SK-N-SH treated with all-trans-retinoic acid at 6 μM for 48 hours (cell line): Measurements from ENCODE around the gene PXDC1.

Source experiments
- ARNTL ChIP-seq: fragments of 450-650 bp; formaldehyde crosslinking; IDR thresholded peaks from 2 replicates; pipeline ENCODE4 v1.5.0; 2020; ENCODE audit warnings: low read depth, mild to moderate bottlenecking, moderate library complexity, borderline replicate concordance
- BACH2 ChIP-seq: fragments of 250-450 bp; sonication (Bioruptor Pico); IDR thresholded peaks from 2 replicates; pipeline ENCODE4 v1.9.0; 2021; ENCODE audit warnings: mild to moderate bottlenecking, borderline replicate concordance
- CSDC2 ChIP-seq: fragments of 250-450 bp; sonication (Bioruptor Pico); IDR thresholded peaks from 2 replicates; pipeline ENCODE4 v1.5.0; 2020; ENCODE audit warnings: mild to moderate bottlenecking, moderate library complexity
- CSRNP3 ChIP-seq: fragments of 250-450 bp; sonication (Bioruptor Pico); IDR thresholded peaks from 2 replicates; pipeline ENCODE4 v1.5.1; 2021; ENCODE audit warnings: mild to moderate bottlenecking, moderate library complexity
- ISL1 ChIP-seq: fragments of 250-450 bp; sonication (Bioruptor Pico); IDR thresholded peaks from 2 replicates; pipeline ENCODE4 v2.1.2; 2022; ENCODE audit warnings: mild to moderate bottlenecking, moderate library complexity
- PATZ1 ChIP-seq: fragments of 250-450 bp; sonication (Bioruptor Pico); IDR thresholded peaks from 2 replicates; pipeline ENCODE4 v1.8.0; 2020; ENCODE audit warnings: mild to moderate bottlenecking, moderate library complexity, borderline replicate concordance
- RARB ChIP-seq: fragments of 250-450 bp; sonication (Bioruptor Pico); IDR thresholded peaks from 2 replicates; pipeline ENCODE4 v1.8.0; 2021; ENCODE audit warnings: mild to moderate bottlenecking, moderate library complexity
- TSHZ2 ChIP-seq: fragments of 250-450 bp; sonication (Bioruptor Pico); IDR thresholded peaks from 2 replicates; pipeline ENCODE4 v1.5.0; 2020; ENCODE audit warnings: mild to moderate bottlenecking, moderate library complexity
- ZC3H10 ChIP-seq: fragments of 250-450 bp; sonication (Bioruptor Pico); IDR thresholded peaks from 2 replicates; pipeline ENCODE4 v1.5.1; 2021; ENCODE audit warnings: mild to moderate bottlenecking, moderate library complexity
- ZFP3 ChIP-seq: fragments of 250-450 bp; sonication (Bioruptor Pico); IDR thresholded peaks from 2 replicates; pipeline ENCODE4 v1.5.0; 2020; ENCODE audit warnings: mild to moderate bottlenecking, moderate library complexity
- ZFP30 ChIP-seq: fragments of 450-650 bp; formaldehyde crosslinking; IDR thresholded peaks from 2 replicates; pipeline ENCODE4 v1.5.0; 2022; ENCODE audit warnings: mild to moderate bottlenecking, moderate library complexity
- ZNF565 ChIP-seq: fragments of 450-650 bp; formaldehyde crosslinking; conservative IDR thresholded peaks from 2 replicates; pipeline ENCODE4 v1.5.0; 2020; ENCODE audit warnings: low read depth, mild to moderate bottlenecking, moderate library complexity
- ZNF8 ChIP-seq: fragments of 450-650 bp; formaldehyde crosslinking; IDR thresholded peaks from 2 replicates; pipeline ENCODE4 v1.5.0; 2020; ENCODE audit warnings: mild to moderate bottlenecking, moderate library complexity
- TF ChIP-seq, protein P1 (sequence below): fragments of 250-450 bp; sonication (Bioruptor Pico); IDR thresholded peaks from 2 replicates; pipeline ENCODE4 v1.5.1; 2020; ENCODE audit warnings: low read depth, mild to moderate bottlenecking, moderate library complexity

DNA sequence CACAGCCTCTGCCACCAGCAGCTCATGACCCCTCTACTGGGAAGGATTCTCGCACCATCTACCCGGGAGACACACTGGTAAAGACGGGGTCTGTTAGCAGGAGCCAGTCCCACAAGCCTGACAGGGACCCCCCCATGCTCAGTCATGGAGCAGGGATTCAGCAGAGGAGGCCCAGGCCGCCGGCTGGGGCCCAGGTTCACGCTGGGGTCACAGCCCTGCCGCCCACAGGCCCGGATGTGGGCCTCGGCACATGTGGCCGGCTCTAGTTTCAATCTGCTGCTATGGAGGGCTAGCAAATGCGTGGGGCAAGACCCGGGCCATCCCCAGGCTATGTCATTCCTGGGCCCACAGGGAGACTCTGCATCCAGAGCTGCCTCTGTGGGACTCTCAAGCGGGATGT is 25.1 kb downstream of the PXDC1 start:
- no peak for TF ChIP-seq PATZ1 (CRISPR knock-in tag)
- no peak for TF ChIP-seq CSDC2 (CRISPR knock-in tag)
- no peak for TF ChIP-seq CSRNP3 (CRISPR knock-in tag)
- TF ChIP-seq ZNF565 = no peak
- no peak for TF ChIP-seq TSHZ2 (CRISPR knock-in tag)
- no peak for TF ChIP-seq ZFP3 (CRISPR knock-in tag)
- TF ChIP-seq, protein P1, sequence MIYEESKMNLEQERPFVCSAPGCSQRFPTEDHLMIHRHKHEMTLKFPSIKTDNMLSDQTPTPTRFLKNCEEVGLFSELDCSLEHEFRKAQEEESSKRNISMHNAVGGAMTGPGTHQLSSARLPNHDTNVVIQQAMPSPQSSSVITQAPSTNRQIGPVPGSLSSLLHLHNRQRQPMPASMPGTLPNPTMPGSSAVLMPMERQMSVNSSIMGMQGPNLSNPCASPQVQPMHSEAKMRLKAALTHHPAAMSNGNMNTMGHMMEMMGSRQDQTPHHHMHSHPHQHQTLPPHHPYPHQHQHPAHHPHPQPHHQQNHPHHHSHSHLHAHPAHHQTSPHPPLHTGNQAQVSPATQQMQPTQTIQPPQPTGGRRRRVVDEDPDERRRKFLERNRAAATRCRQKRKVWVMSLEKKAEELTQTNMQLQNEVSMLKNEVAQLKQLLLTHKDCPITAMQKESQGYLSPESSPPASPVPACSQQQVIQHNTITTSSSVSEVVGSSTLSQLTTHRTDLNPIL (CRISPR knock-in tag) = no peak
- no peak for TF ChIP-seq ARNTL (CRISPR knock-in tag)
- no peak for TF ChIP-seq RARB
- no peak for TF ChIP-seq ZFP30 (CRISPR knock-in tag)
- no peak for TF ChIP-seq ZNF8 (CRISPR knock-in tag)
- no peak for TF ChIP-seq ISL1 (CRISPR knock-in tag)
- no peak for TF ChIP-seq BACH2 (CRISPR knock-in tag)
- no peak for TF ChIP-seq ZC3H10 (CRISPR knock-in tag)
